ENCODE data around the gene PEX5. TPM values are rescaled to one million over a fixed set of nuclear protein-coding genes. Genes with fewer than 3 reads are reported as not detected.
A peak's percentile ranks its signal among the peaks of the same experiment; 100 is the strongest.
"Not testable (repeated sequence)": the region's sequence is repeated elsewhere in the genome, so short reads cannot be mapped to it uniquely, and the experiment has no call there.

Gene PEX5
- total RNA-seq, 1 donor from 2014 or later: 65.4 TPM

DNA sequence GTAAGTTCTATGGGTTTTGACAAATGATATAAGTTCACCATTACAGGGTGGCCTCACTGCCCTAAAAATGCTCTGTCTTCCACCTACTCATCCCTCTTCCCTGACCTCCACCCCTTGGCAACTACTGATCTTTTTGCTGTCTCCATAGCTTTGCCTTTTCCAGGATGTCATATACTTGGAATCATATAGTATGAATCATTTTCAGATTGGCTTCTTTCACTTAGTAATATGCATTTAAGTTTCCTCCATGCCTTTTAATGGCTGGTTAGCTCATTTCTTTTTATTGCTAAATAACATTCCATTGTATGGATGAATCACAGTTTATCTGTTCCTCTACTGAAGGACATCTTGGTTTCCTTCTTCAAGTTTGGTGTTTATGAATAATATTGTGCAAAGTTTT lies 14.0 kb upstream of the PEX5 start:
- Mint-ChIP-seq H3K4me1 (ENCODE audit: low read depth) (no peaks in the 10 kb centered on the region), H3K9me3 (ENCODE audit: low read depth) (peaks cover 33% of the 10 kb centered on the region), H3K27me3 (peaks cover 18% of the 10 kb centered on the region), H3K27ac (no peak overlapping the region), H3K4me3 (ENCODE audit: low read depth) (no peak overlapping the region), H3K36me3 (ENCODE audit: insufficient read depth) (peaks cover 1% of the 10 kb centered on the region)
- TF ChIP-seq, protein P1, sequence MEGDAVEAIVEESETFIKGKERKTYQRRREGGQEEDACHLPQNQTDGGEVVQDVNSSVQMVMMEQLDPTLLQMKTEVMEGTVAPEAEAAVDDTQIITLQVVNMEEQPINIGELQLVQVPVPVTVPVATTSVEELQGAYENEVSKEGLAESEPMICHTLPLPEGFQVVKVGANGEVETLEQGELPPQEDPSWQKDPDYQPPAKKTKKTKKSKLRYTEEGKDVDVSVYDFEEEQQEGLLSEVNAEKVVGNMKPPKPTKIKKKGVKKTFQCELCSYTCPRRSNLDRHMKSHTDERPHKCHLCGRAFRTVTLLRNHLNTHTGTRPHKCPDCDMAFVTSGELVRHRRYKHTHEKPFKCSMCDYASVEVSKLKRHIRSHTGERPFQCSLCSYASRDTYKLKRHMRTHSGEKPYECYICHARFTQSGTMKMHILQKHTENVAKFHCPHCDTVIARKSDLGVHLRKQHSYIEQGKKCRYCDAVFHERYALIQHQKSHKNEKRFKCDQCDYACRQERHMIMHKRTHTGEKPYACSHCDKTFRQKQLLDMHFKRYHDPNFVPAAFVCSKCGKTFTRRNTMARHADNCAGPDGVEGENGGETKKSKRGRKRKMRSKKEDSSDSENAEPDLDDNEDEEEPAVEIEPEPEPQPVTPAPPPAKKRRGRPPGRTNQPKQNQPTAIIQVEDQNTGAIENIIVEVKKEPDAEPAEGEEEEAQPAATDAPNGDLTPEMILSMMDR (IDR thresholded peaks at IDR 0.05; ENCODE audit: unreplicated experiment): no peak
- no peak for DNase-seq (ENCODE audit: low spot score, unreplicated experiment)

GRCh38 chr12:7176595-7176994 lies 12.9 kb upstream of the PEX5 start:
- no peak overlapping the region for H3K4me3 Mint-ChIP-seq (ENCODE audit: low read depth)
- DNase-seq (ENCODE audit: low spot score, unreplicated experiment): no peak
- H3K27me3 Mint-ChIP-seq: peaks cover 21% of the 10 kb centered on the region
- H3K4me1 Mint-ChIP-seq (ENCODE audit: low read depth): no peaks in the 10 kb centered on the region
- no peaks in the 10 kb centered on the region for H3K36me3 Mint-ChIP-seq (ENCODE audit: insufficient read depth)
- TF ChIP-seq, protein P1 (IDR thresholded peaks at IDR 0.05; ENCODE audit: unreplicated experiment): no peak
- no peak overlapping the region for H3K27ac Mint-ChIP-seq
- H3K9me3 Mint-ChIP-seq (ENCODE audit: low read depth): peaks cover 26% of the 10 kb centered on the region

DNA sequence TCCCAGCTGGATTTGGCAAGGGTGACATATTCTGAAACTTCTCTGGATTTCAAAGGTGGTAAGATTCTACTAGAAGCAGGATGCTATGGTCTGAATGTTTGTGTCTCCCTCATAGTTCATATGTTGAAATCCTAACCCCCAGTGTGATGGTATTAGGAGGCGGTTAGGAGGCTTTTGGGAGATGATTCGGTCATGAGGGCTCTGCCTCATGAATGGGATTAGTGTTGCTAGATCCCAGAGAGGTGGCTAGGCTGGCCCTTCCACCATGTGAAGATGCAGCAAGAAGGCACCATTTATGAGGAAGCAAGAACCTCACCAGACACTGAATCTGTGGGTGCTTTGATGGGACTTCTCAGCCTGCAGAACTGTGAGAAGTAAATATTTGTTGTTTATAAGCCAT lies 11.0 kb upstream of the PEX5 start:
- peaks cover 21% of the 10 kb centered on the region for H3K27me3 Mint-ChIP-seq
- H3K4me3 Mint-ChIP-seq (ENCODE audit: low read depth): no peak overlapping the region
- H3K4me1 Mint-ChIP-seq (ENCODE audit: low read depth): no peaks in the 10 kb centered on the region
- H3K9me3 Mint-ChIP-seq (ENCODE audit: low read depth): peaks cover 17% of the 10 kb centered on the region
- H3K36me3 Mint-ChIP-seq (ENCODE audit: insufficient read depth): no peaks in the 10 kb centered on the region
- TF ChIP-seq, protein P1 (IDR thresholded peaks at IDR 0.05; ENCODE audit: unreplicated experiment): no peak
- no peak for DNase-seq (ENCODE audit: low spot score, unreplicated experiment)
- no peak overlapping the region for H3K27ac Mint-ChIP-seq

GRCh38 chr12:7180685-7181084 lies 8.8 kb upstream of the PEX5 start:
- H3K9me3 Mint-ChIP-seq (ENCODE audit: low read depth): peaks cover 10% of the 10 kb centered on the region
- H3K36me3 Mint-ChIP-seq (ENCODE audit: insufficient read depth): no peaks in the 10 kb centered on the region
- H3K4me1 Mint-ChIP-seq (ENCODE audit: low read depth): no peaks in the 10 kb centered on the region
- H3K4me3 Mint-ChIP-seq (ENCODE audit: low read depth): no peak overlapping the region
- H3K27me3 Mint-ChIP-seq: peaks cover 23% of the 10 kb centered on the region
- TF ChIP-seq, protein P1 (IDR thresholded peaks at IDR 0.05; ENCODE audit: unreplicated experiment): no peak
- DNase-seq (ENCODE audit: low spot score, unreplicated experiment): no peak
- no peak overlapping the region for H3K27ac Mint-ChIP-seq

DNA sequence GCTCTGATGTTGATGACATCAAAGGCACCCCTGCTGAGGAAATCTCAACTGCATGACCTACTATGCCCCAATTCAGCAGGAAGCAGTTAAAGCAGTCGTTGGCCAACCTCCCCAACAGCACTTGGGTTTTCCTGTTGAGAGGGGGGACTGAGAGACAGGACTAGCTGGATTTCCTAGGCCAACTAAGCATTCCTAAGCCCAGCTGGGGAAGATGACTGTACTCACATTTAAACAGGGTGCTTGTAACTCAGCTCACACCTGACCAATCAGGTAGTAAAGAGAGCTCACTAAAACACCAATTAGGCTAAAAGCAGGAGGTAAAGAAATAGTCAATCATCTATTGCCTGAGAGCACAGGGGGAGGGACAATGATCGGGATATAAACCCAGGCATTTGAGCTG lies 3.4 kb upstream of the PEX5 start:
- H3K4me3 Mint-ChIP-seq (ENCODE audit: low read depth); H3K36me3 Mint-ChIP-seq (ENCODE audit: insufficient read depth); H3K27ac Mint-ChIP-seq; DNase-seq (ENCODE audit: low spot score, unreplicated experiment); H3K27me3 Mint-ChIP-seq; H3K9me3 Mint-ChIP-seq (ENCODE audit: low read depth): not testable (repeated sequence)
- H3K4me1 Mint-ChIP-seq (ENCODE audit: low read depth): peaks cover 15% of the 10 kb centered on the region

- H3K27ac Mint-ChIP-seq: peak overlapping the region; percentile 93
- peaks cover 9% of the 10 kb centered on the region for H3K36me3 Mint-ChIP-seq (ENCODE audit: insufficient read depth)
- peak overlapping the region; percentile 90 for H3K4me3 Mint-ChIP-seq (ENCODE audit: low read depth)
- peaks cover 6% of the 10 kb centered on the region for H3K27me3 Mint-ChIP-seq
- peak; percentile 66 for DNase-seq (ENCODE audit: low spot score, unreplicated experiment)
- TF ChIP-seq, protein P1 (IDR thresholded peaks at IDR 0.05; ENCODE audit: unreplicated experiment): peak; percentile 86
- peaks cover 18% of the 10 kb centered on the region for H3K4me1 Mint-ChIP-seq (ENCODE audit: low read depth)
- no peaks in the 10 kb centered on the region for H3K9me3 Mint-ChIP-seq (ENCODE audit: low read depth)
These were observed 706 bp upstream of the PEX5 start for GRCh38 chr12:7188562-7189397.
